K562 (cell line): Measurements from ENCODE around the gene CDH3. TPM values are rescaled to one million over a fixed set of nuclear protein-coding genes. Genes with fewer than 3 reads are reported as not detected.

Experiments used
- ATAC-seq: fragments of 200-7000 bp; cut with Tn5 transposase; 3 replicates; pipeline ENCODE4 v1.9.1; 2020; ENCODE audit warnings: moderate library complexity
- BruUV-seq: library from RNA; stranded (reverse); fragments of 400-500 nt; replicated peaks from 2 replicates; lab custom pipeline; 2021; lab: Mats Ljungman, UMichigan
- CTCF ChIA-PET: fragments of 300-600 bp; formaldehyde crosslinking; extraction: SDS; loops from one replicate; lab custom pipeline; 2021; ENCODE audit warnings: low intra/inter-chr PET ratio; lab: Yijun Ruan, JAX
- POLR2A ChIA-PET: fragments of 300-600, 350-650 bp; sonication (Branson Sonifier 250); formaldehyde crosslinking; extraction: SDS; loops from one replicate; lab custom pipeline; 2021; ENCODE audit warnings: antibody characterized with exemption, inconsistent platforms; lab: Yijun Ruan, JAX
- DNase-seq, 4 experiments: peaks; one replicate each; pipeline versions ENCODE4 v3.0.0 to v3.0.0-alpha.2; 2011 to 2018; ENCODE audit warnings: low spot score in 3 of 4, mixed read lengths in 3 of 4; ENCODE audit errors: extremely low read depth in 1 of 4
- FAIRE-seq: peaks from 2 replicates; lab custom pipeline; 2011; peaks lifted over from hg19 to GRCh38; lab: Jason Lieb, UNC
- H2AFZ ChIP-seq: 2 replicates; pipeline ENCODE4 v1.6.0; 2011; ENCODE audit warnings: low read depth, low read length, control low read depth, inconsistent platforms
- H3K27ac ChIP-seq: fragments of 200-600 bp; 3 replicates; pipeline ENCODE4 v1.8.0; 2011; ENCODE audit warnings: low read depth, mild to moderate bottlenecking, control low read depth, inconsistent platforms, low read length, moderate library complexity, mixed read lengths; ENCODE audit errors: extremely low read depth
- H3K27me3 ChIP-seq, 2 experiments: fragments of 300-600 bp in 1 of 2; 2 replicates in 1 of 2; 3 replicates in 1 of 2; pipeline versions ENCODE4 v1.6.0 to v1.8.0; 2011; ENCODE audit warnings: inconsistent platforms in 2 of 2, low read length in 2 of 2, mild to moderate bottlenecking in 1 of 2, mixed read lengths in 1 of 2, moderate library complexity in 1 of 2; ENCODE audit not compliant: control insufficient read depth in 2 of 2, insufficient read depth in 2 of 2
- H3K36me3 ChIP-seq: fragments of 300-600 bp; 3 replicates; pipeline ENCODE4 v1.8.0; 2011; ENCODE audit warnings: mild to moderate bottlenecking, low read length, inconsistent platforms; ENCODE audit not compliant: control insufficient read depth, insufficient read depth
- H3K4me1 ChIP-seq, 2 experiments: fragments of 200-600 bp in 1 of 2; replicated peaks in 1 of 2; 2 replicates in 1 of 2; 3 replicates in 1 of 2; pipeline versions ENCODE4 v1.5.1 to v1.8.0; 2011; ENCODE audit warnings: inconsistent platforms in 2 of 2, low read length in 2 of 2, mild to moderate bottlenecking in 1 of 2, mixed read lengths in 1 of 2, moderate library complexity in 1 of 2; ENCODE audit not compliant: control insufficient read depth in 2 of 2, insufficient read depth in 2 of 2
- H3K4me2 ChIP-seq: 2 replicates; pipeline ENCODE4 v1.6.1; 2011; ENCODE audit warnings: low read length, control low read depth, inconsistent platforms, mixed read lengths; ENCODE audit not compliant: insufficient read depth
- H3K4me3 ChIP-seq: fragments of 200-600 bp; sonication (generic), shearing (Covaris generic); 2 replicates; pipeline ENCODE4 v1.5.1; 2016; ENCODE audit warnings: control low read depth, inconsistent platforms
- H3K79me2 ChIP-seq: fragments of 200-600 bp; 3 replicates; pipeline ENCODE4 v1.8.0; 2011; ENCODE audit warnings: low read length, inconsistent platforms; ENCODE audit not compliant: control insufficient read depth, insufficient read depth
- H3K9ac ChIP-seq, 2 experiments: 2 replicates each; pipeline versions ENCODE4 v1.6.0 to v1.6.1; 2011; ENCODE audit warnings: low read depth in 2 of 2, low read length in 2 of 2, control low read depth in 1 of 2, inconsistent platforms in 1 of 2, mild to moderate bottlenecking in 1 of 2, mixed read lengths in 1 of 2; ENCODE audit not compliant: insufficient read depth in 1 of 2
- H3K9me1 ChIP-seq: one replicate; pipeline ENCODE4 v1.6.0; 2011; ENCODE audit warnings: inconsistent platforms, mild to moderate bottlenecking, low read length, moderate library complexity; ENCODE audit not compliant: control insufficient read depth, insufficient read depth
- H3K9me3 ChIP-seq: replicated peaks from 2 replicates; pipeline ENCODE4 v1.5.1; 2011; ENCODE audit warnings: low read depth, low read length, inconsistent platforms; ENCODE audit not compliant: control insufficient read depth, insufficient read depth
- H4K20me1 ChIP-seq: replicated peaks from 2 replicates; pipeline ENCODE4 v1.6.1; 2011; ENCODE audit warnings: low read length, inconsistent platforms, mixed read lengths; ENCODE audit not compliant: control insufficient read depth, insufficient read depth
- ATF7 ChIP-seq: fragments of 450-650 bp; IDR thresholded peaks from 2 replicates; pipeline ENCODE4 v1.7.1; 2014; ENCODE audit warnings: mild to moderate bottlenecking, moderate library complexity
- HNRNPLL ChIP-seq: fragments of 200-400 bp; formaldehyde crosslinking; IDR thresholded peaks from 2 replicates; pipeline ENCODE4 v1.6.1; 2017; ENCODE audit warnings: low read length, low read depth, mild to moderate bottlenecking; ENCODE audit not compliant: poor library complexity, severe bottlenecking
- SPI1 ChIP-seq: IDR thresholded peaks from 2 replicates; pipeline ENCODE4 v1.6.1; 2011; ENCODE audit warnings: low read depth, low read length, control low read depth, borderline replicate concordance
- WGBS: fragments of 100-300 bp; shearing (Covaris generic); methylation state at CpG from one replicate; pipeline ENCODE4 v1.1.6; 2016; ENCODE audit warnings: low coverage, mixed read lengths; ENCODE audit not compliant: insufficient coverage; ENCODE audit errors: missing lambda C conversion rate; 5-methylcytosine and 5-hydroxymethylcytosine counted together
- in situ Hi-C: fragments of 300-500 bp; cut with MboI; formaldehyde crosslinking; loops from 4 replicates; pipeline ENCODE4 v1.15.0; 2018; ENCODE audit warnings: inconsistent platforms, mixed read lengths
- intact Hi-C: fragments of 100-400 bp; cut with micrococcal nuclease; formaldehyde crosslinking; loops from 2 replicates; pipeline ENCODE4 v1.14.2; 2022
- polyA plus RNA-seq, 8 experiments: library from polyadenylated mRNA; depleted of rRNA in 4 of 8; stranded (reverse) in 5 of 8; unstranded in 3 of 8; fragments of >200 nt; fragmentation: Nextera tagmentation in 2 of 8; fragmentation: Illumina TruSeq in 1 of 8; extraction: Ambion mirVana in 2 of 8; extraction: Trizol in 1 of 8; gene quantifications; 2 replicates each; pipeline versions ENCODE4 v1.2.1 to v1.2.3, GENCODE V29; 2011 to 2014; ENCODE audit warnings: inconsistent platforms in 1 of 8, missing spikeins in 1 of 8
- total RNA-seq, 7 experiments: library from RNA; depleted of rRNA in 6 of 7; stranded (reverse); fragments of >200 nt in 6 of 7; fragmentation: Illumina TruSeq in 2 of 7; extraction: Trizol in 2 of 7; gene quantifications; 2 replicates each; pipeline versions ENCODE4 v1.2.1 to v1.2.3, GENCODE V29; 2011 to 2021; ENCODE audit warnings: low replicate concordance in 1 of 7
- TF ChIP-seq, protein P1 (sequence below): IDR thresholded peaks from 2 replicates; pipeline ENCODE4 v1.6.1; 2016; ENCODE audit warnings: missing genetic modification characterization, missing compliant biosample characterization

CDH3 gene
- total and polyA plus RNA-seq, 9 of the 15 experiments (the other 6 are each of a cell fraction or from before 2014, with no cell fraction given), result 0.06 to 0.09 TPM; not detected in 7

DNA sequence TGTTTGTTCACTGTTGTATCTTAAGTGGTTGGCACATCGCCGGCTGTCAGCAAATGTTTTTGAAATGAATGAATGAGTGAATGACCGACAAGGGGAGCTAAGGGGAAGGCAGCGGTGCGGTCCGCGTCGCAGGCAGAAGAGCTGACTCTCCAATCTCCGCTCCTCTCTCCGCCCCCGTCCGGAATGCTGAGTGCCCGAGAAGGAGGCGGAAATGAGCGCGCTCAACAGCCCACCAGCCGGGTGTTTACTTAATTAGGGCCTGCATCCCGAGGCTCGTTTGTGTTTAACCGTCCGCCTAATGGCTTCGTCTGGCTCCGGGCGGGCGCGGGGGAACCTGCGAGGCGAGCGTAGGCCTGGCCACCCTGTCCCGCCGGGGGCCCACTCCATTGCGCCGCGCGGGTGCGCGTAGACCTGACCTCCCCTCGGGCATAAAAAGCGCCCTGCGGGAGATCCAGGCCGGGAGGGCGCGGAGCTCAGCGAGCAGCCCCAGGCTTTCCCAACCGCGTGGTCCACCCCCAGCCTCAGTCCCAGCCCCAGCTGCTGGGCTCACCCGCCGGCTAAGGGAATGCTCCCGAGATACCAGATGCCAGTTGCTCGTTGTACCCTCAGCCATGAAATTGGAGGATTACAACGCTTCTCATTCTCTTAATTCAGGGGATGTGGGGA, 2.5 kb upstream of the CDH3 start:
- Histone ChIP-seq H3K79me2 (no peaks in the 10 kb centered on the region), H3K4me3 (no peak overlapping the region), H4K20me1 (no peaks in the 10 kb centered on the region), H3K4me1 (peaks cover 0 to 24% of the 10 kb centered on the region in 2 experiments; a peak in 1 of 5 replicates), H3K9ac (no peak overlapping the region), H3K27me3 (peaks cover 41 to 72% of the 10 kb centered on the region in 2 experiments), H2AFZ (no peak overlapping the region), H3K9me1 (no peaks in the 10 kb centered on the region), H3K9me3 (no peaks in the 10 kb centered on the region), H3K4me2 (no peak overlapping the region), H3K36me3 (no peaks in the 10 kb centered on the region), H3K27ac (no peak overlapping the region)
- in situ Hi-C loops (no loop called here), intact Hi-C loops (no loop called here)
- DNase-seq (no peak), FAIRE-seq (no peak), ATAC-seq (no peak)
- CTCF ChIA-PET, result no interaction called here
- WGBS, result 21% methylated on average over 44 of the region's 51 CpGs
- POLR2A ChIA-PET, result interaction anchor here (0.5 kb wide), 1 partner anchor 744 kb away, joined by 3 read pairs; no protein-coding TSS in a partner anchor
- TF ChIP-seq SPI1 (no peak), HNRNPLL (no peak), ATF7 (no peak)
- TF ChIP-seq, protein P1, sequence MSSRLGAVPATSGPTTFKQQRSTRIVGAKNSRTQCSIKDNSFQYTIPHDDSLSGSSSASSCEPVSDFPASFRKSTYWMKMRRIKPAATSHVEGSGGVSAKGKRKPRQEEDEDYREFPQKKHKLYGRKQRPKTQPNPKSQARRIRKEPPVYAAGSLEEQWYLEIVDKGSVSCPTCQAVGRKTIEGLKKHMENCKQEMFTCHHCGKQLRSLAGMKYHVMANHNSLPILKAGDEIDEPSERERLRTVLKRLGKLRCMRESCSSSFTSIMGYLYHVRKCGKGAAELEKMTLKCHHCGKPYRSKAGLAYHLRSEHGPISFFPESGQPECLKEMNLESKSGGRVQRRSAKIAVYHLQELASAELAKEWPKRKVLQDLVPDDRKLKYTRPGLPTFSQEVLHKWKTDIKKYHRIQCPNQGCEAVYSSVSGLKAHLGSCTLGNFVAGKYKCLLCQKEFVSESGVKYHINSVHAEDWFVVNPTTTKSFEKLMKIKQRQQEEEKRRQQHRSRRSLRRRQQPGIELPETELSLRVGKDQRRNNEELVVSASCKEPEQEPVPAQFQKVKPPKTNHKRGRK (tag), result no peak
- TF ChIP-seq, all 486 proteins: peak for 0
- no TSS peak for BruUV-seq
